B cell (primary cell): ENCODE results near the gene HMOX2. TPM values are rescaled to one million over a fixed set of nuclear protein-coding genes. Genes with fewer than 3 reads are reported as not detected.

Source experiments
- ATAC-seq: fragments of 200-7000 bp; cut with Tn5 transposase; one replicate; pipeline ENCODE4 v1.10.0; 2021; ENCODE audit warnings: low read depth, mild to moderate bottlenecking, moderate number of reproducible peaks, moderate library complexity
- CTCF ChIA-PET: fragments of 350-600 bp; sonication (Branson Sonifier 250); formaldehyde crosslinking; loops from one replicate; lab custom pipeline; 2021; ENCODE audit warnings: antibody characterized with exemption, inconsistent platforms; lab: Charles Lee
- POLR2A ChIA-PET: fragments of 350-600 bp; sonication (Branson Sonifier 250); formaldehyde crosslinking; loops from one replicate; lab custom pipeline; 2021; ENCODE audit warnings: antibody characterized with exemption; lab: Charles Lee
- DNase-seq: peaks from one replicate; pipeline ENCODE4 v3.0.0; 2013
- H2AFZ ChIP-seq: 2 replicates; pipeline ENCODE4 v1.6.1; 2012; ENCODE audit warnings: mild to moderate bottlenecking, low read depth, low read length; ENCODE audit not compliant: insufficient read depth, poor library complexity, severe bottlenecking
- H3K27ac ChIP-seq, 2 donors: 1 replicate in 1 of 2; 2 replicates in 1 of 2; pipeline ENCODE4 v1.5.1; 2012 to 2013; ENCODE audit warnings: low read length in 2 of 2, mild to moderate bottlenecking in 2 of 2, moderate library complexity in 1 of 2
- H3K27me3 ChIP-seq, 4 experiments: fragments of 200-600 bp in 1 of 4; sonication (generic) in 1 of 4; replicated peaks in 1 of 4; 1 replicate in 2 of 4; 2 replicates in 2 of 4; pipeline versions ENCODE4 v1.6.1 to v1.7.0; 2013 to 2016; ENCODE audit warnings: low read length in 3 of 4, mild to moderate bottlenecking in 2 of 4, mixed read lengths in 1 of 4, moderate library complexity in 1 of 4; ENCODE audit not compliant: insufficient read depth in 4 of 4, control insufficient read depth in 3 of 4; ENCODE audit errors: control extremely low read depth in 1 of 4
- H3K36me3 ChIP-seq, 2 experiments: replicated peaks in 1 of 2; 1 replicate in 1 of 2; 2 replicates in 1 of 2; pipeline versions ENCODE4 v1.6.1 to v1.7.1; 2013; ENCODE audit warnings: low read length in 1 of 2; ENCODE audit not compliant: insufficient read depth in 2 of 2, control insufficient read depth in 1 of 2; ENCODE audit errors: control extremely low read depth in 1 of 2, extremely low read depth in 1 of 2
- H3K4me1 ChIP-seq, 2 donors: fragments of 200-600 bp in 1 of 2; sonication (generic) in 1 of 2; 1 replicate in 1 of 2; 2 replicates in 1 of 2; pipeline versions ENCODE4 v1.5.1 to v1.6.1; 2013 to 2017; ENCODE audit warnings: low read length in 2 of 2; ENCODE audit not compliant: control insufficient read depth in 2 of 2, insufficient read depth in 2 of 2
- H3K4me2 ChIP-seq: replicated peaks from 2 replicates; pipeline ENCODE3; 2012; ENCODE audit warnings: mild to moderate bottlenecking, low read depth, low read length; ENCODE audit not compliant: poor library complexity, severe bottlenecking
- H3K4me3 ChIP-seq, 5 experiments: fragments of 200-600 bp in 1 of 5; sonication (generic) in 1 of 5; 1 replicate in 3 of 5; 2 replicates in 2 of 5; pipeline versions ENCODE4 v1.5.1 to v1.7.0; 2011 to 2016; ENCODE audit warnings: low read length in 4 of 5, mild to moderate bottlenecking in 4 of 5, low read depth in 2 of 5, control low read depth in 1 of 5, moderate library complexity in 1 of 5; ENCODE audit not compliant: insufficient read depth in 1 of 5; ENCODE audit errors: control extremely low read depth in 1 of 5, extremely low read depth in 1 of 5
- H3K79me2 ChIP-seq: fragments of 200-600 bp; sonication (generic); one replicate; pipeline ENCODE4 v1.6.0; 2016; ENCODE audit warnings: low read length; ENCODE audit not compliant: control insufficient read depth, insufficient read depth
- H3K9ac ChIP-seq: fragments of 200-600 bp; sonication (generic); 2 replicates; pipeline ENCODE4 v1.6.1; 2017; ENCODE audit warnings: mild to moderate bottlenecking, low read length, moderate library complexity
- H3K9me3 ChIP-seq, 3 donors: one replicate each; pipeline versions ENCODE4 v1.6.1 to v1.7.1; 2013; ENCODE audit warnings: low read length in 2 of 3; ENCODE audit not compliant: control insufficient read depth in 2 of 3, insufficient read depth in 1 of 3; ENCODE audit errors: control extremely low read depth in 1 of 3
- H4K20me1 ChIP-seq: 2 replicates; pipeline ENCODE4 v1.6.0; 2012; ENCODE audit warnings: mild to moderate bottlenecking, low read length; ENCODE audit not compliant: insufficient read depth, control insufficient read depth, poor library complexity, severe bottlenecking
- H3K27ac Mint-ChIP-seq: one replicate; pipeline ENCODE4 v1.8.0; 2021; ENCODE audit warnings: mixed read lengths
- H3K27me3 Mint-ChIP-seq: one replicate; pipeline ENCODE4 v1.8.0; 2021; ENCODE audit warnings: mixed read lengths
- H3K4me1 Mint-ChIP-seq: one replicate; pipeline ENCODE4 v1.8.0; 2021; ENCODE audit warnings: mixed read lengths
- H3K4me3 Mint-ChIP-seq: one replicate; pipeline ENCODE4 v1.8.0; 2021; ENCODE audit warnings: mixed read lengths
- H3K9me3 Mint-ChIP-seq: one replicate; pipeline ENCODE4 v1.8.0; 2022; ENCODE audit warnings: mixed read lengths; ENCODE audit not compliant: insufficient read depth
- CTCF ChIP-seq: fragments of 200-600 bp; IDR thresholded peaks from one replicate; pipeline ENCODE4 v1.8.0; 2022; ENCODE audit warnings: antibody characterized with exemption, mild to moderate bottlenecking
- EZH2 ChIP-seq: IDR thresholded peaks from 2 replicates; pipeline ENCODE4 v1.6.1; 2012; ENCODE audit warnings: borderline replicate concordance, low read depth, mild to moderate bottlenecking, moderate library complexity, low read length; ENCODE audit not compliant: insufficient read depth, poor library complexity, severe bottlenecking
- WGBS: methylation state at CpG from one replicate; pipeline ENCODE4 v1.1.5; 2013; ENCODE audit warnings: missing lambda C conversion rate; ENCODE audit not compliant: insufficient coverage; 5-methylcytosine and 5-hydroxymethylcytosine counted together
- intact Hi-C: fragments of 100-400 bp; cut with micrococcal nuclease; formaldehyde crosslinking; loops from one replicate; pipeline ENCODE4 v1.10.0; 2022
- polyA plus RNA-seq: library from polyadenylated mRNA; depleted of rRNA; stranded (reverse); fragments of >200 nt; gene quantifications from 2 replicates; pipeline ENCODE4 v1.2.3, GENCODE V29; 2012
- total RNA-seq, 2 donors: library from RNA; stranded (reverse); fragments of 120-200 nt in 1 of 2; gene quantifications; 1 replicate in 1 of 2; 2 replicates in 1 of 2; pipeline versions ENCODE4 v1.2.3 to v1.2.4, GENCODE V29; 2013 to 2022

HMOX2 gene
- total and polyA plus RNA-seq, 2 donors (not counting 1 experiment from before 2014, with no cell fraction given): 36.5 to 39.0 TPM

DNA sequence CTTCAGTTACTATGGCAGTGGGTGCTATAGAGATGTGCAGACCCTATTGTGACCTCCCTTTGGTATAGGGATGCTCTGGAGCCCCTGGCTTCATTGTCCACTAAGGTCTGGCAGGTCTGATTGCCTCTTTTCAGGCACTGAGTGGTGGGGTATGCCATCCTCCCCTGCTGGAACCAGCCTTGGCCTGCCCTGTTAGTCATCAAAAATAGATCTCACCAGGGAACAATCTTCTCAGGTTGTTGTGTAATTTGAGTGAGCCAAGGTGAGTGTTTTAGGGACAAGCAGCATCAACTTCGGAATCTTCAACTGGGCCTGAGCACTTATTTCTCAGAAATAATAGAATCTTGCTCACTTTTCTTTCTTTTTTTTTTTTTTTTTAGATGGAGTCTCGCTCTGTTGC, 19.6 kb downstream of the HMOX2 start:
- H3K27me3 ChIP-seq: no peaks in the 10 kb centered on the region
- H3K27me3 Mint-ChIP-seq: no peaks in the 10 kb centered on the region
- H3K4me1 Mint-ChIP-seq: peaks cover 13% of the 10 kb centered on the region
- ChIA-PET CTCF (interaction anchor here (0.7 kb wide), 1 partner anchor 9 kb away, joined by 3 read pairs; no protein-coding TSS in a partner anchor), POLR2A (no interaction called here)
- no peak overlapping the region for H2AFZ ChIP-seq
- H3K9me3 ChIP-seq: no peaks in the 10 kb centered on the region
- TF ChIP-seq CTCF (no peak), EZH2 (no peak)
- peaks cover 1 to 33% of the 10 kb centered on the region in 2 experiments for H3K36me3 ChIP-seq
- intact Hi-C loops: no loop called here
- no CpG with 5 or more reads among the region's 2 CpGs for WGBS
- no peak overlapping the region for H3K27ac Mint-ChIP-seq
- H4K20me1 ChIP-seq: peaks cover 10% of the 10 kb centered on the region
- H3K4me3 Mint-ChIP-seq: no peak overlapping the region
- H3K4me2 ChIP-seq: no peak overlapping the region
- H3K4me3 ChIP-seq: no peak overlapping the region
- DNase-seq: no peak
- ATAC-seq: no peak
- no peak overlapping the region for H3K9ac ChIP-seq
- peaks cover 0 to 4% of the 10 kb centered on the region in 2 donors for H3K4me1 ChIP-seq
- peaks cover 86% of the 10 kb centered on the region for H3K79me2 ChIP-seq
- H3K9me3 Mint-ChIP-seq: no peaks in the 10 kb centered on the region
- no peak overlapping the region for H3K27ac ChIP-seq

- Histone ChIP-seq H3K9me3 (no peaks in the 10 kb centered on the region), H3K79me2 (peaks cover 86% of the 10 kb centered on the region), H3K36me3 (peaks cover 1 to 29% of the 10 kb centered on the region in 2 experiments), H4K20me1 (peaks cover 10% of the 10 kb centered on the region), H3K4me2 (no peak overlapping the region), H3K27ac (no peak overlapping the region), H3K27me3 (no peaks in the 10 kb centered on the region), H3K4me3 (no peak overlapping the region), H2AFZ (no peak overlapping the region), H3K4me1 (peaks cover 0 to 4% of the 10 kb centered on the region in 2 donors), H3K9ac (no peak overlapping the region)
- peaks cover 13% of the 10 kb centered on the region for H3K4me1 Mint-ChIP-seq
- H3K27ac Mint-ChIP-seq: no peak overlapping the region
- DNase-seq: no peak
- ChIA-PET POLR2A (no interaction called here), CTCF (interaction anchor here (0.7 kb wide), 1 partner anchor 8 kb away, joined by 3 read pairs; no protein-coding TSS in a partner anchor)
- 89% methylated on average over 1 of the region's 4 CpGs for WGBS
- TF ChIP-seq CTCF (no peak), EZH2 (no peak)
- H3K4me3 Mint-ChIP-seq: no peak overlapping the region
- no peak for ATAC-seq
- intact Hi-C loops: no loop called here
- H3K27me3 Mint-ChIP-seq: no peaks in the 10 kb centered on the region
- no peaks in the 10 kb centered on the region for H3K9me3 Mint-ChIP-seq
Measured at GRCh38 chr16:4496305-4496704, 20.1 kb downstream of the HMOX2 start.
